Spleen (tissue), 11 donors: ENCODE data around the gene PNCK. TPM values are rescaled to one million over a fixed set of nuclear protein-coding genes. Genes with fewer than 3 reads are reported as not detected.

ENCODE experiments used
- DNase-seq: peaks from one replicate; pipeline ENCODE4 v3.0.0-alpha.2; 2020
- H3K27ac ChIP-seq, 8 donors: fragments of 200-600 bp; sonication (generic) in 7 of 8; 1 replicate in 4 of 8; 2 replicates in 4 of 8; pipeline versions ENCODE4 v1.5.0 to v1.8.0; 2016 to 2021; ENCODE audit warnings: inconsistent platforms in 4 of 8, mild to moderate bottlenecking in 4 of 8, moderate library complexity in 1 of 8
- H3K27me3 ChIP-seq, 7 donors: fragments of 200-600 bp; sonication (generic) in 6 of 7; replicated peaks in 1 of 7; 1 replicate in 4 of 7; 2 replicates in 3 of 7; pipeline versions ENCODE4 v1.5.0 to v1.8.0; 2016 to 2021; ENCODE audit warnings: inconsistent platforms in 3 of 7, mild to moderate bottlenecking in 1 of 7
- H3K36me3 ChIP-seq, 6 donors: fragments of 200-600 bp; sonication (generic) in 5 of 6; 1 replicate in 4 of 6; 2 replicates in 2 of 6; pipeline versions ENCODE4 v1.5.0 to v1.8.0; 2016 to 2021; ENCODE audit warnings: inconsistent platforms in 2 of 6
- H3K4me1 ChIP-seq, 6 donors: fragments of 200-600 bp; sonication (generic) in 5 of 6; 1 replicate in 3 of 6; 2 replicates in 3 of 6; pipeline versions ENCODE4 v1.5.0 to v1.8.0; 2016 to 2021; ENCODE audit warnings: inconsistent platforms in 3 of 6
- H3K4me3 ChIP-seq, 8 donors: fragments of 200-600 bp; sonication (generic) in 7 of 8; 1 replicate in 4 of 8; 2 replicates in 4 of 8; pipeline versions ENCODE4 v1.5.0 to v1.8.0; 2016 to 2021; ENCODE audit warnings: inconsistent platforms in 4 of 8, mild to moderate bottlenecking in 4 of 8, moderate library complexity in 2 of 8
- H3K9me3 ChIP-seq, 8 donors: fragments of 200-600 bp; sonication (generic) in 7 of 8; 1 replicate in 4 of 8; 2 replicates in 4 of 8; pipeline versions ENCODE4 v1.5.0 to v1.8.0; 2016 to 2021; ENCODE audit warnings: inconsistent platforms in 4 of 8
- POLR2A ChIP-seq, 3 donors: fragments of 450-650 bp; IDR thresholded peaks; one replicate each; pipeline ENCODE4 v1.5.1; 2017; ENCODE audit warnings: antibody characterized with exemption in 3 of 3, mild to moderate bottlenecking in 1 of 3
- POLR2AphosphoS5 ChIP-seq, 3 donors: sonication (generic); formaldehyde crosslinking; IDR thresholded peaks; one replicate each; pipeline ENCODE4 v1.5.1; 2017; ENCODE audit warnings: antibody characterized with exemption in 3 of 3
- WGBS, 5 donors: extraction: QIAGEN DNeasy Blood & Tissue Kit in 3 of 5; methylation state at CpG; one replicate each; pipeline versions ENCODE4 v1.1.5 to v1.1.7; 2013 to 2018; 5-methylcytosine and 5-hydroxymethylcytosine counted together
- intact Hi-C: fragments of 100-400 bp; cut with DNase I; formaldehyde crosslinking; loops from one replicate; pipeline ENCODE4 v1.15.0; 2023; ENCODE audit warnings: low total_unique reads
- polyA plus RNA-seq, 3 donors: library from polyadenylated mRNA; stranded (reverse); fragments of 200-250 nt; gene quantifications; one replicate each; pipeline ENCODE4 v1.2.1, GENCODE V29; 2013
- small RNA-seq, 4 donors: library from RNA; depleted of rRNA; stranded (forward); fragments of <200 nt; gene quantifications; one replicate each; pipeline ENCODE3, GENCODE V24; 2016
- total RNA-seq, 7 donors: library from RNA; depleted of rRNA in 3 of 7; stranded (reverse); fragments of >200 nt in 3 of 7; fragmentation: NEBNext Ultra II Directional in 4 of 7; extraction: Animal tissue kit (Norgen Biotek cat#: 25700) in 4 of 7; gene quantifications; one replicate each; pipeline versions ENCODE4 v1.1.0 to v1.2.1, GENCODE V29; 2016 to 2021
- TF ChIP-seq, protein P1 (sequence below), 11 experiments: fragments of 200-600 bp in 7 of 11; fragments of 450-650 bp in 4 of 11; sonication (generic) in 4 of 11; IDR thresholded peaks in 8 of 11; conservative IDR thresholded peaks in 3 of 11; 1 replicate in 7 of 11; 2 replicates in 4 of 11; pipeline versions ENCODE4 v1.4.0 to v1.8.0; 2016 to 2021; ENCODE audit warnings: antibody characterized with exemption in 11 of 11, inconsistent platforms in 4 of 11, mild to moderate bottlenecking in 1 of 11
- donor health status: healthy with polysubstance abuse.
- donor health status: DM: no; HTN: no; CAD: no; lungs with moderate emphysema.
- donor health status: DM: no; HTN: no; CAD: no.
- donor health status: Bipolar disorder and iron deficiency.
- donor health status: healthy.
- donor health status: DM: no; HTN: no; CAD: no.
- donor health status: DM: yes; HTN: yes; CAD: no.

Gene PNCK
- total and polyA plus RNA-seq, 10 donors = 0.18 to 1.2 (median 0.54) TPM; not detected in 4

DNA sequence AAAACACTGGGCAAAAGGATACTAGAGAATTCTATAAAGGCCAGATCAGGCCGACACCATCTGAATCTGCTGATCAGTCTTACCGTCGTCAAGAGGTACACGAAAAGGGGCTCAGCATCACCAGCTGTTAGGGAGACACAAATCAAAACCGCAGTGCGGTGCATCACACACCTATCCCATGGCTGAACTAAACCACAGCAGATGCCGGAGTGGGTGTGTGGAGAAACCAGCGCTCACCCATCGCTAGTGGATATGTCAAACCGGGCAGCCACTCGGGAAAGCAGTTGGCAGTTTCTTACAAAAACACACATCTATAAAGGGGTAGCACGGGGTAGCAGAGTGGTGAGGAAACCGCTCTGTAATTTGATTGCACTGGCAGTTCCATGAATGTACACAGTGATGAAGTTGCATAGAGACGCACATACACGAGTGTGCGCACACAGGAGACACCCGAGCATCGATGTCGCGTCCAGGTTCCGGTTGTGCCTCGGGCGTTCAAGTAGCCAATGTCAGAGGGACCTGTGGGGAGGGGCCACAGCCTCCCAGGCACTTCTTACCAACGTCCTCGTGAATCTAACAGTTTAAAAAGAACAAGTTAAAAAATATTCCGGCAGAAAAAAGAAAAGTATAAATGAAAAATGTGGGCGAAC is 51.5 kb downstream of the PNCK start:
- Histone ChIP-seq H3K9me3 (no peaks in the 10 kb centered on the region), H3K36me3 (no peaks in the 10 kb centered on the region), H3K27me3 (peaks cover 0 to 36% (median 3%) of the 10 kb centered on the region in 7 donors), H3K27ac (no peak overlapping the region), H3K4me1 (no peaks in the 10 kb centered on the region), H3K4me3 (no peak overlapping the region)
- intact Hi-C loops = no loop called here
- WGBS, 5 donors = 90 to 95% (median 91%) methylated on average over 21 to 27 of the region's 27 CpGs
- DNase-seq = peak; percentile 15
- TF ChIP-seq POLR2A (IDR thresholded peaks at IDR 0.05) = no peak
- no peak for TF ChIP-seq POLR2AphosphoS5 (IDR thresholded peaks at IDR 0.05)
- TF ChIP-seq, protein P1, sequence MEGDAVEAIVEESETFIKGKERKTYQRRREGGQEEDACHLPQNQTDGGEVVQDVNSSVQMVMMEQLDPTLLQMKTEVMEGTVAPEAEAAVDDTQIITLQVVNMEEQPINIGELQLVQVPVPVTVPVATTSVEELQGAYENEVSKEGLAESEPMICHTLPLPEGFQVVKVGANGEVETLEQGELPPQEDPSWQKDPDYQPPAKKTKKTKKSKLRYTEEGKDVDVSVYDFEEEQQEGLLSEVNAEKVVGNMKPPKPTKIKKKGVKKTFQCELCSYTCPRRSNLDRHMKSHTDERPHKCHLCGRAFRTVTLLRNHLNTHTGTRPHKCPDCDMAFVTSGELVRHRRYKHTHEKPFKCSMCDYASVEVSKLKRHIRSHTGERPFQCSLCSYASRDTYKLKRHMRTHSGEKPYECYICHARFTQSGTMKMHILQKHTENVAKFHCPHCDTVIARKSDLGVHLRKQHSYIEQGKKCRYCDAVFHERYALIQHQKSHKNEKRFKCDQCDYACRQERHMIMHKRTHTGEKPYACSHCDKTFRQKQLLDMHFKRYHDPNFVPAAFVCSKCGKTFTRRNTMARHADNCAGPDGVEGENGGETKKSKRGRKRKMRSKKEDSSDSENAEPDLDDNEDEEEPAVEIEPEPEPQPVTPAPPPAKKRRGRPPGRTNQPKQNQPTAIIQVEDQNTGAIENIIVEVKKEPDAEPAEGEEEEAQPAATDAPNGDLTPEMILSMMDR (IDR thresholded peaks at IDR 0.05 in 8 of 11, conservative IDR thresholded peaks at IDR 0.05 in 3 of 11) = no peak

DNA sequence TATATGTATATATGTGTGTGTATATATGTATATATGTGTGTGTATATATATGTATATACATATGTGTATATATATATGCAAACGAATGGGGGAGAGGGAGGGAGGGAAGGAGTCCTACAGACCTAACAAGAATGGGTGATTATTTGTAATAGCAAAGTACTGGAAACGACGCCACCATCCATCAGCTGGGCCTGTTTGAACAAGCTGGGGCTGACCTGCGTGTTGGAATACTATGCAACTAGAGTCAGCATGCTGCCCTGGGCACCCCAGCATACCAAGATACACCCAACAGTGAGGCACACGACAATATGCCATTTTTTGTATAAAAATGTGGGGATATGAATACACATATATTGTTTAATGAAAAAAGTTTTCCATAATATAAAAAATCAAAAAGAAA is 53.0 kb downstream of the PNCK start:
- Histone ChIP-seq H3K36me3 (no peaks in the 10 kb centered on the region), H3K27ac (no peak overlapping the region), H3K4me1 (no peaks in the 10 kb centered on the region), H3K27me3 (peaks cover 0 to 37% (median 3%) of the 10 kb centered on the region in 7 donors), H3K4me3 (no peak overlapping the region), H3K9me3 (no peaks in the 10 kb centered on the region)
- no peak for TF ChIP-seq POLR2AphosphoS5 (IDR thresholded peaks at IDR 0.05)
- intact Hi-C loops = no loop called here
- DNase-seq = no peak
- 66 to 91% (median 84%) methylated on average over 5 of the region's 5 CpGs for WGBS, 5 donors

Small RNA genes lying within 50 kb of the gene (small RNA-seq; reads per million reads assigned to genes)
- gene RN7SL687P = 0 reads per million in 4 donors

Other genes with a start within 250 kb of the PNCK start
- 1 to 10 TPM; 1.2 to 6.4 (median 3.7) TPM for gene TREX2, start 227.8 kb downstream of the PNCK start, total RNA-seq
- gene TREX2, start 227.8 kb downstream of the PNCK start, polyA plus RNA-seq = 1 to 10 TPM; 1.1 to 1.8 (median 1.3) TPM
- 10 to 100 TPM; 23.6 to 36.2 (median 33.2) TPM for gene HAUS7, start 203.2 kb downstream of the PNCK start, total RNA-seq
- 10 to 100 TPM; 36.6 to 83.7 (median 79.8) TPM for gene HAUS7, start 203.2 kb downstream of the PNCK start, polyA plus RNA-seq
- gene BGN, start 178.8 kb downstream of the PNCK start, total RNA-seq = 100 to 1,000 TPM; 180 to 370 (median 268) TPM
- gene BGN, start 178.8 kb downstream of the PNCK start, polyA plus RNA-seq = 100 to 1,000 TPM in 1 of 3 donors, 10 to 100 TPM in 2; 37.1 to 109 (median 40.1) TPM
- gene ATP2B3, start 156.2 kb downstream of the PNCK start, total RNA-seq = under 1 TPM in 2 of 7 donors, not detected in 5; 0.07 to 0.13 TPM
- gene ATP2B3, start 156.2 kb downstream of the PNCK start, polyA plus RNA-seq = not detected
- gene CCNQ, start 74.7 kb downstream of the PNCK start, total RNA-seq = 10 to 100 TPM; 17.5 to 32.0 (median 21.7) TPM
- gene CCNQ, start 74.7 kb downstream of the PNCK start, polyA plus RNA-seq = 10 to 100 TPM; 58.6 to 67.3 (median 59.6) TPM
- under 1 TPM in 1 of 7 donors, not detected in 6; 0.17 TPM for gene DUSP9, start 26.6 kb downstream of the PNCK start, total RNA-seq
- gene DUSP9, start 26.6 kb downstream of the PNCK start, polyA plus RNA-seq = under 1 TPM in 1 of 3 donors, not detected in 2; 0.09 TPM
- 10 to 100 TPM in 5 of 7 donors, 1 to 10 TPM in 2; 6.7 to 72.9 (median 14.7) TPM for gene SLC6A8, start 14.1 kb upstream of the PNCK start, total RNA-seq
- gene SLC6A8, start 14.1 kb upstream of the PNCK start, polyA plus RNA-seq = 1 to 10 TPM; 3.2 to 5.3 (median 3.2) TPM
- 100 to 1,000 TPM; 132 to 173 (median 136) TPM for gene BCAP31, start 50.6 kb upstream of the PNCK start, total RNA-seq
- 100 to 1,000 TPM in 2 of 3 donors, 10 to 100 TPM in 1; 77.3 to 135 (median 108) TPM for gene BCAP31, start 50.6 kb upstream of the PNCK start, polyA plus RNA-seq
- 10 to 100 TPM; 14.9 to 28.1 (median 23.2) TPM for gene ABCD1, start 51.0 kb upstream of the PNCK start, total RNA-seq
- gene ABCD1, start 51.0 kb upstream of the PNCK start, polyA plus RNA-seq = 1 to 10 TPM; 5.1 to 9.7 (median 6.9) TPM
- gene PLXNB3, start 90.4 kb upstream of the PNCK start, total RNA-seq = 1 to 10 TPM in 6 of 7 donors, under 1 TPM in 1; 0.68 to 2.8 (median 1.7) TPM
- 1 to 10 TPM in 1 of 3 donors, under 1 TPM in 2; 0.48 to 1.5 (median 0.49) TPM for gene PLXNB3, start 90.4 kb upstream of the PNCK start, polyA plus RNA-seq
- gene SRPK3, start 107.2 kb upstream of the PNCK start, total RNA-seq = not detected
- gene SRPK3, start 107.2 kb upstream of the PNCK start, polyA plus RNA-seq = under 1 TPM; 0.03 to 0.26 (median 0.07) TPM
- 10 to 100 TPM; 51.8 to 92.7 (median 68.7) TPM for gene IDH3G, start 120.6 kb upstream of the PNCK start, total RNA-seq
- 10 to 100 TPM; 32.7 to 47.0 (median 41.3) TPM for gene IDH3G, start 120.6 kb upstream of the PNCK start, polyA plus RNA-seq
- gene SSR4, start 120.9 kb upstream of the PNCK start, total RNA-seq = 100 to 1,000 TPM; 144 to 307 (median 217) TPM
- 100 to 1,000 TPM; 357 to 488 (median 359) TPM for gene SSR4, start 120.9 kb upstream of the PNCK start, polyA plus RNA-seq
- gene PDZD4, start 156.7 kb upstream of the PNCK start, total RNA-seq = 10 to 100 TPM in 5 of 7 donors, 1 to 10 TPM in 2; 6.4 to 15.4 (median 10.7) TPM
- 10 to 100 TPM in 1 of 3 donors, 1 to 10 TPM in 2; 3.7 to 21.8 (median 9.4) TPM for gene PDZD4, start 156.7 kb upstream of the PNCK start, polyA plus RNA-seq
- 1 to 10 TPM; 1.2 to 5.1 (median 2.2) TPM for gene L1CAM, start 212.4 kb upstream of the PNCK start, total RNA-seq
- 1 to 10 TPM; 1.6 to 3.4 (median 3.2) TPM for gene L1CAM, start 212.4 kb upstream of the PNCK start, polyA plus RNA-seq
- under 1 TPM in 1 of 7 donors, not detected in 6; 0.52 TPM for gene AVPR2, start 230.9 kb upstream of the PNCK start, total RNA-seq
- under 1 TPM; 0.22 to 0.77 (median 0.26) TPM for gene AVPR2, start 230.9 kb upstream of the PNCK start, polyA plus RNA-seq